Activated CD8-positive, alpha-beta memory T cell treated with anti-CD3 and anti-CD28 coated beads for 36 hours (primary cell): ENCODE data around the gene ARL6IP4. TPM values are rescaled to one million over a fixed set of nuclear protein-coding genes. Genes with fewer than 3 reads are reported as not detected.

Experiments used
- CTCF ChIA-PET: fragments of 350-600 bp; sonication (Branson Sonifier 250); formaldehyde crosslinking; loops from one replicate; lab custom pipeline; 2021; ENCODE audit warnings: antibody characterized with exemption; lab: Charles Lee
- POLR2A ChIA-PET: fragments of 350-600 bp; sonication (Branson Sonifier 250); formaldehyde crosslinking; loops from one replicate; lab custom pipeline; 2021; ENCODE audit warnings: antibody characterized with exemption; lab: Charles Lee
- total RNA-seq, 2 experiments: library from RNA; stranded (reverse); gene quantifications; one replicate each; pipeline ENCODE4 v1.2.3, GENCODE V29; 2021

The ARL6IP4 gene
- total RNA-seq, 2 experiments from 2014 or later, result 172 to 180 TPM

DNA sequence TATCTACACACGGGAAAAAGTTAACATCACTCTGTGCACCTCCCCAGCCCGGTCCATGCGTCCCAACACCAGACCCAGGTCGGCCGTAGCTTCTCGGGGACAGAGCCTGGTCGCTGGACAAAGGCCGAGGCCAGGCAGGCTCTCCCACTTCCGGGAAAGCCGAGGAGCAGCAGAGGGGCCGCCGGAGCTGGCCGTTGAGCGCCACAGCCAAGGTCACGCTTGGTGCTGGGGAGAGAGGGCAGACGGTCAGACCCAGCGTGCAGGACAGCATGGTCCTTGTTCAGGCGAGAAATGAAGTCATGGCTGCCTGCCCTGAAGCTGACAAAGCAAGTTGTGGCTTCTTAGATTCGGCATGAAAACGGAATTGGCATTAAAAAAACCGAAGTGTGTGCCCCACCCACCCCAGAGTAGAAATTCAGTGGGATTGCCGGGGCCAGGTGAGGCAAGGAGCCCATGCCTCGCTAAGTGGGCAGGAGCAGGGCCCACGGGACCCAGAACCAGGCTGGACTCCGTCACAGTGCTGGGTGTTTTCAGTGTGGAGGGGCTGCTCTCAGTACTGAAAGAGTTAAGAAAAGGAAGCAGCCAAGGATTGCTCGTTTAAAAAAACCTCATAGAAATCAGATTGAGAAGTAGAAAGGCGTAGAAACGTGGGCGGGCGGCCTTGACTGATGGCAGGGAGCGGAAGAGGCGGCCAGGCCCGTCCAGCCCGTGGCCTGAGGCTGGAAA, 4.3 kb downstream of the ARL6IP4 start:
- POLR2A ChIA-PET, result no interaction called here
- CTCF ChIA-PET, result no interaction called here

- POLR2A ChIA-PET, result no interaction called here
Observed at GRCh38 chr12:122985338-122986257, 5.1 kb downstream of the ARL6IP4 start.

DNA sequence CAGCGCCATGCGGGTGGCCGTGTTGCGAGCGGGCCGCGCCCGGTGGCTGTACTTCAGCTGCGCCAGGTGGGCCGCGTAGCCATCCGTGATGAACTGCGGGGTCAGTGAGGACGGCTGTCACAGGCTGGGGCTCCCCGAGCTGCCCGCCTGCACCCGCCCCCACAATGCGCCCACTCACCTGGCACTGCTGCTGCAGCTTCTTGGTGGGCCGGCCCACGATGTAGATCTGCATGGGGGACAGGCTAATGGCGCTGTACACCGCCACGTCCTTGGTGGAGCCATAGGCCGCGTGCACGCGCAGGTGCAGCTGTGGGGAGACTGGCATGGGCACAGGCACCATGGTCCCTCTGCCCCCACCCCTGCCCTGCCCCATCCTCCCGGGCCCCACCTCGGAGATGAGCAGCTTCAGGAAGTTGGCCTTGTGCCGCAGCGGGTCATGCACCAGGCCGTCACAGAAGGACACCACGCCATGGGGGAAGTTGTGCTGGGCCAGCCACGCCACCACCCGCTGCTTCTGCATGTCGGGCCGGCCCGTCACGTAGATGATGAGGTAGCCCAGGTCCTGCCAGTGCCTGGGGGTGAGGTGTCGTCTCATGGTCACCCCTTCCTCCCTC, 5.9 kb downstream of the ARL6IP4 start:
- CTCF ChIA-PET, result no interaction called here
- POLR2A ChIA-PET, result no interaction called here

More at GRCh38 chr12:122985338-122986257, 5.1 kb downstream of the ARL6IP4 start:
- CTCF ChIA-PET, result no interaction called here

GRCh38 chr12:122987086-122987951, 6.8 kb downstream of the ARL6IP4 start:
- CTCF ChIA-PET, result interaction anchor here (1.4 kb wide), 1 partner anchor 10 kb away, joined by 3 read pairs; no protein-coding TSS in a partner anchor
- POLR2A ChIA-PET, result no interaction called here

- ChIA-PET CTCF (interaction anchor here (1.4 kb wide), 1 partner anchor 9 kb away, joined by 3 read pairs; no protein-coding TSS in a partner anchor), POLR2A (no interaction called here)
Observed at GRCh38 chr12:122988036-122988435, 7.6 kb downstream of the ARL6IP4 start.

GRCh38 chr12:122988612-122989212, 8.2 kb downstream of the ARL6IP4 start:
- ChIA-PET CTCF (interaction anchor here (0.8 kb wide), 1 partner anchor 11 kb away, joined by 4 read pairs; no protein-coding TSS in a partner anchor), POLR2A (no interaction called here)

DNA sequence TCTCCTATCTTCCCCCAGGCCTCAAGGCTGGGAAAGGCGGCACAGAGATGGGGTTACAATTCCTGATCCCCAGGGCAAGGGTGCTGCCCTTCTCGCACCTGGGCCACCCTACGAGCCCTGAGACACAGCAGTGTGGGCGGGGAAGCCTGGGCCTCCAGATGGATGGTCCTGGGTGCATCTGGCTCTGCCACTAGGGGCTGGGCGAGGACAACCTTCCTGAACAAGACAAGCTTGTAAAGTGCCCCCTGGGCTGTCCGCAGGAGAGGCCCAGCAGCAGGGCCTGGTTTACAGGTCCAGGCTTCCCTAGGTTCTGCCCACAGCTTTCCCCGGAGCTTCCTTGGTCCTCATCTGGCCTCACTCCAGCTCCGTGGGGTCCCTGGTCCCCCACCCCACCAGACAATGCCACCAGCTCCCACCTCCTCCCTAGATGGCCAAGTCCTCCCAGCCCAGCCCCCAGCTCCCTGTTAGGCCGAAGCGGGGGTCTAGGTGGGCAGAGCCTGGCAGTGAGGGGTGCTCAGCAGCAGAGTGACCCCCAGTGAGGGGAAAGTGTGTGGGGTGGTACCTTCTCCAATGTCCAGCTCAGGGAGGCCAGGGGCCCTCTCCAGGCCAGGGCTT, 8.9 kb downstream of the ARL6IP4 start:
- CTCF ChIA-PET, result interaction anchor here (0.8 to 1.3 kb wide), 2 partner anchors 10 to 249 kb away, joined by 4 to 5 read pairs; no protein-coding TSS in a partner anchor
- POLR2A ChIA-PET, result no interaction called here

- CTCF ChIA-PET, result interaction anchor here (0.8 to 1.3 kb wide), 2 partner anchors 10 to 248 kb away, joined by 4 to 5 read pairs; no protein-coding TSS in a partner anchor
Observed at GRCh38 chr12:122989874-122990419, 9.5 kb downstream of the ARL6IP4 start.

DNA sequence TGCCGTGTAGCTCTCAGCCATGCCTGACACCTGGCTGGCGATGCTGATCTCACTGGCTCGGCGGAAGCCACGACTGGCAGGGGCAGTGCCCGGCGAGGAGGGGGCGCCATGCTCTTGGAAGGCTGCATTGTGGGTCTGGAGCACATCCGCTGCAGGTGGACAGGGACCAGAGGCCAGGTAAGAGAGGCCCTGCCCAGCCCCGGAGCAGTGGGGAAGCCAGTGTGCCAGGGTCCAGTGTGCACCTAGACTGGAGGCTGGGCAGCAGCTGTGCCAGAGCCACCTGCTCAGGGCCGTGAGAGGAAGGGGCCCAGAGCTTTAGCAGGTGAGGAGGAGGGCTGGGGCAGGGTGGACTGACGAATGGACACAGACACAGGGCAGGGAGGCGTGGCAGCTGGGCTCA, 10.1 kb downstream of the ARL6IP4 start:
- POLR2A ChIA-PET, result no interaction called here
- CTCF ChIA-PET, result interaction anchor here (1.3 kb wide), 1 partner anchor 247 kb away, joined by 5 read pairs; no protein-coding TSS in a partner anchor

More at GRCh38 chr12:122989874-122990419, 9.5 kb downstream of the ARL6IP4 start:
- POLR2A ChIA-PET, result interaction anchor here (0.6 kb wide), 1 partner anchor 24 kb away, joined by 4 read pairs; the partner anchor contains the start of gene ABCB9

GRCh38 chr12:122990961-122991622, 10.6 kb downstream of the ARL6IP4 start:
- CTCF ChIA-PET, result no interaction called here
- POLR2A ChIA-PET, result no interaction called here

DNA sequence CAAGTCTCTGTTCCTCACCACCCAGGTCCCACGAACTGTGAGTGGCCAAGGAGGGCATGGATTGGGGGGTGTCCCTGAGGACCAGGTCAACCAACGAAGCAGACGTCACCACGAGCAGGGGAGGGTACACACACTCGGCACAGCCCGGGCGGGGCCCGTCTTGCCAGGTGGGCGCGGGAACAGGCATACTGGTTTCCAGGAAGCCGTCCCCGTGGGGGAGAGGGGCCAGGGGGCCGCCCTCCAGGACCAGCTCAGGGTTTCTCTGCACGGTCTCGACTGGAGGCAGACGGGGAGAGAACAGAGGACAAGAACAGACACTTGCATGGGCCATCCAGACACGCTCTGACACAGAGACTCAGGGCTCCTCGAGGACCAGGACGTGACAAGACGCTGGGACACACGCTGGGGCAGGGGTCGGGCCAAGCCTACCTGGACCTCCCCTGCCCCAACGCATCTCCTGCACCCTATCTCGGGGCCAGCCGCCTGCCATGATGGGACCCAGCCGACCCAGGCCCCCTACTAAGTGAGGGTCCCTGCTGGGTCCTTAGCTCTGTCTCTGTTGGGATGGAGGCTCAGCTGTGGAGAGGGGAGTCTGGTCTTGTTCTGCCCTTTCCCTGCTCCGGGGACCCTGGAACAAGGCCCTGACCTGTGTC, 11.3 kb downstream of the ARL6IP4 start:
- CTCF ChIA-PET, result no interaction called here
- POLR2A ChIA-PET, result no interaction called here

- ChIA-PET POLR2A (interaction anchor here (0.6 kb wide), 1 partner anchor 391 kb away, joined by 3 read pairs; the partner anchor contains the start of gene KMT5A), CTCF (no interaction called here)
Observed at GRCh38 chr12:122992386-122992785, 11.9 kb downstream of the ARL6IP4 start.

DNA sequence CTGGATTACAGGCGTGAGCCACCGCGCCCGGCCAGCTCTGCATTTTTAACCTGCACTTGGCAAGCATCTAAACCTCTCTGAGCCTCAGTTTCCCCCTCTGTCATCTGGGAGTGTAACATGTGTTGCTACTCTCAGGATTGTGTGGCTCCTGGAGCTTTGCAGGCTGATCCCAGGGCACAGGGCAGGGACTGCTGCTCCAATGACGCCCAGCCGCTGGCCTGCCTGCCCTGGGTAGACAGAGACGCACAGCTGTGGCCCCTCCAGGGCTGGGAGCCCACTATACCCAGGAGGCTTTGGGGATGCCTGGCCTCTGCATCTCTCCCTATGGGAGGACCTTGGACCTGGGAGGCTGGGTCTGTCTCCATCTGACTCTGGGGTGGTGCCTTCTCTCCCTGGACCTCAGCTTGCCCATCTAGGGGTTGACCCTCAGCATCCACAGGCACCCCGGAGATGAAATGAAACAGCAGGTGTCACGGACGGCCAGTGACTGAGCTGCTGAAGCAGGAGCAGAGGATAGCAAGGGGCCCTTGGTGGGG, 13.7 kb downstream of the ARL6IP4 start:
- POLR2A ChIA-PET, result interaction anchor here (0.7 kb wide), 1 partner anchor 11 kb away, joined by 3 read pairs; no protein-coding TSS in a partner anchor
- CTCF ChIA-PET, result no interaction called here

DNA sequence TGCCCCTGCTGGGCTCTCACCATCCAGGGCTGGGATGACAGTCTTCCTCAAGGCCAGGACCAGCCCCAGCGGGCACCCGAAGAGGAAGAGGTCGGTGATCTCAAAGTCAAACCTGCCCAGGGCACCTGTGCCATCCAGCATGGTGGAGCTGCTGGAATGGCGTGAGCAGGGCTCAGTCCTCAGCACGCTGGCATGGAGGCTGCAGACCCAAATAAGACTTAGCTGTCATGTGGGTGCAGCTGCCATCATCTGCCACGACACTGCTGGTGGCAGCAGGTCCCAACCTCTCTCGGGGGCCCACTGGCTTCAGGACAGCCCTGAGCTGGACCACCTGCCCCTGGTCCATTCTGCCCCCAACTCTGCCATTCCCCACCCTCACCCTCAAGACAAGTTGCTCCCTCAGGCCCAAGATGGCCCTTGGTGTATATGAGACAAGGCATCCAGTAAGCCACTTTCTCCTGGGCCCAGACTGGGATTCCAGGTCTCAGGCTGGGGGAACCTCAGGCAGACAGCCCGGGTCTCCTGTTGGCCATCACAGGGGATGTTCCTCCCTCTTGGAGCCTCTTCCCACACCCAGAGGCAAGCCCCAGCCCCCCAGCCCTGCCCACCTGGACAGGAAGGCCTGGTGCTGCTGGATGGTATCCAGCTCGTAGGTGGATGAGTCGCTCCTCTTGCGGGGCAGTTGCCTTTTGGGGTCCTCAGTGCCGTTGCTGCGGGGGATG, 14.5 kb downstream of the ARL6IP4 start:
- ChIA-PET POLR2A (interaction anchor here (0.7 kb wide), 1 partner anchor 12 kb away, joined by 3 read pairs; no protein-coding TSS in a partner anchor), CTCF (no interaction called here)

GRCh38 chr12:122995503-122996187, 15.2 kb downstream of the ARL6IP4 start:
- CTCF ChIA-PET, result no interaction called here

More at GRCh38 chr12:122995503-122996187, 15.2 kb downstream of the ARL6IP4 start:
- POLR2A ChIA-PET, result no interaction called here
